Ecto neural progenitor cell (in vitro differentiated cells): Measurements from ENCODE around the gene CDC42EP4.
"Not testable (repeated sequence)": the region's sequence is repeated elsewhere in the genome, so short reads cannot be mapped to it uniquely, and the experiment has no call there.

Experiments
- DNase-seq: peaks from one replicate; pipeline ENCODE4 v3.0.0-alpha.2; 2018; ENCODE audit warnings: low spot score

The CDC42EP4 gene

GRCh38 chr17:73342541-73343167 is 30.9 kb upstream of the CDC42EP4 start:
- no peak for DNase-seq

GRCh38 chr17:73342050-73342522 is 30.3 kb upstream of the CDC42EP4 start:
- DNase-seq = peak; percentile 87

- DNase-seq = no peak
These were observed 29.7 kb upstream of the CDC42EP4 start for GRCh38 chr17:73341350-73342049.

- no peak for DNase-seq
These were observed 28.3 kb upstream of the CDC42EP4 start for GRCh38 chr17:73340093-73340596.

- no peak for DNase-seq
These were observed 26.9 kb upstream of the CDC42EP4 start for GRCh38 chr17:73338566-73339197.

GRCh38 chr17:73338050-73338521 is 26.3 kb upstream of the CDC42EP4 start:
- no peak for DNase-seq

GRCh38 chr17:73337330-73337710 is 25.5 kb upstream of the CDC42EP4 start:
- no peak for DNase-seq

GRCh38 chr17:73336408-73337329 is 24.9 kb upstream of the CDC42EP4 start:
- DNase-seq = no peak

GRCh38 chr17:73335591-73336407 is 24.0 kb upstream of the CDC42EP4 start:
- DNase-seq = no peak

GRCh38 chr17:73334771-73335513 is 23.1 kb upstream of the CDC42EP4 start:
- DNase-seq = no peak

GRCh38 chr17:73333445-73333844 is 21.6 kb upstream of the CDC42EP4 start:
- DNase-seq = not testable (repeated sequence)

- no peak for DNase-seq
These were observed 19.3 kb upstream of the CDC42EP4 start for GRCh38 chr17:73331060-73331459.

GRCh38 chr17:73327676-73328075 is 15.9 kb upstream of the CDC42EP4 start:
- no peak for DNase-seq

GRCh38 chr17:73325527-73325842 is 13.7 kb upstream of the CDC42EP4 start:
- DNase-seq = no peak

- no peak for DNase-seq
These were observed 13.1 kb upstream of the CDC42EP4 start for GRCh38 chr17:73324711-73325526.

- no peak for DNase-seq
These were observed 12.3 kb upstream of the CDC42EP4 start for GRCh38 chr17:73324160-73324475.

- DNase-seq = no peak
These were observed 11.8 kb upstream of the CDC42EP4 start for GRCh38 chr17:73323409-73324159.

- no peak for DNase-seq
These were observed 8.9 kb upstream of the CDC42EP4 start for GRCh38 chr17:73320601-73321264.
